GM18858 (cell line): Measurements from ENCODE around the gene TMEM254.
"Not testable (repeated sequence)": the region's sequence is repeated elsewhere in the genome, so short reads cannot be mapped to it uniquely, and the experiment has no call there.

Experiments
- ATAC-seq: cut with Tn5 transposase; IDR thresholded peaks from one replicate; pipeline ENCODE4 v1.9.1; 2021; ENCODE audit not compliant: unreplicated experiment

TMEM254 gene

GRCh38 chr10:80078448-80079311 is at the start of gene TMEM254:
TSS of gene TMEM254 (plus strand) at chr10:80078665. CDS start at chr10:80078700, 35 bp downstream.
- ATAC-seq = peak; percentile 87

GRCh38 chr10:80029205-80029604 is 49.3 kb upstream of the TMEM254 start:
- not testable (repeated sequence) for ATAC-seq

- ATAC-seq = not testable (repeated sequence)
These were observed 48.6 kb upstream of the TMEM254 start for GRCh38 chr10:80029865-80030264.

- no peak for ATAC-seq
These were observed 46.0 kb upstream of the TMEM254 start for GRCh38 chr10:80032503-80032902.

- ATAC-seq = not testable (repeated sequence)
These were observed 43.7 kb upstream of the TMEM254 start for GRCh38 chr10:80034766-80035165.

- not testable (repeated sequence) for ATAC-seq
These were observed 43.0 kb upstream of the TMEM254 start for GRCh38 chr10:80035430-80035829.

- ATAC-seq = not testable (repeated sequence)
These were observed 41.5 kb upstream of the TMEM254 start for GRCh38 chr10:80036921-80037500.

- not testable (repeated sequence) for ATAC-seq
These were observed 40.2 kb upstream of the TMEM254 start for GRCh38 chr10:80038226-80038625.

- ATAC-seq = no peak
These were observed 37.3 kb upstream of the TMEM254 start for GRCh38 chr10:80041162-80041561.

- not testable (repeated sequence) for ATAC-seq
These were observed 33.5 kb upstream of the TMEM254 start for GRCh38 chr10:80044935-80045334.

GRCh38 chr10:80046629-80047441 is 31.6 kb upstream of the TMEM254 start:
- ATAC-seq = peak; percentile 88

- ATAC-seq = no peak
These were observed 27.7 kb upstream of the TMEM254 start for GRCh38 chr10:80050752-80051151.

- no peak for ATAC-seq
These were observed 26.5 kb upstream of the TMEM254 start for GRCh38 chr10:80051993-80052392.

- ATAC-seq = no peak
These were observed 22.7 kb upstream of the TMEM254 start for GRCh38 chr10:80055760-80056159.

GRCh38 chr10:80057171-80057570 is 21.3 kb upstream of the TMEM254 start:
- ATAC-seq = no peak

GRCh38 chr10:80064120-80064886 is 14.2 kb upstream of the TMEM254 start:
- no peak for ATAC-seq

- ATAC-seq = no peak
These were observed 11.7 kb upstream of the TMEM254 start for GRCh38 chr10:80066809-80067208.

- not testable (repeated sequence) for ATAC-seq
These were observed 10.6 kb upstream of the TMEM254 start for GRCh38 chr10:80067821-80068220.

- no peak for ATAC-seq
These were observed 10.2 kb upstream of the TMEM254 start for GRCh38 chr10:80068270-80068669.

- ATAC-seq = no peak
These were observed 8.4 kb upstream of the TMEM254 start for GRCh38 chr10:80070057-80070456.

- no peak for ATAC-seq
These were observed 5.9 kb upstream of the TMEM254 start for GRCh38 chr10:80072584-80072983.
